HG03457 (cell line): ENCODE data around the gene GOLGA8B.
"Not testable (repeated sequence)": the region's sequence is repeated elsewhere in the genome, so short reads cannot be mapped to it uniquely, and the experiment has no call there.

Experiments
- ATAC-seq: cut with Tn5 transposase; IDR thresholded peaks from one replicate; pipeline ENCODE4 v1.9.1; 2021; ENCODE audit warnings: moderate number of reproducible peaks; ENCODE audit not compliant: unreplicated experiment

Gene GOLGA8B

DNA sequence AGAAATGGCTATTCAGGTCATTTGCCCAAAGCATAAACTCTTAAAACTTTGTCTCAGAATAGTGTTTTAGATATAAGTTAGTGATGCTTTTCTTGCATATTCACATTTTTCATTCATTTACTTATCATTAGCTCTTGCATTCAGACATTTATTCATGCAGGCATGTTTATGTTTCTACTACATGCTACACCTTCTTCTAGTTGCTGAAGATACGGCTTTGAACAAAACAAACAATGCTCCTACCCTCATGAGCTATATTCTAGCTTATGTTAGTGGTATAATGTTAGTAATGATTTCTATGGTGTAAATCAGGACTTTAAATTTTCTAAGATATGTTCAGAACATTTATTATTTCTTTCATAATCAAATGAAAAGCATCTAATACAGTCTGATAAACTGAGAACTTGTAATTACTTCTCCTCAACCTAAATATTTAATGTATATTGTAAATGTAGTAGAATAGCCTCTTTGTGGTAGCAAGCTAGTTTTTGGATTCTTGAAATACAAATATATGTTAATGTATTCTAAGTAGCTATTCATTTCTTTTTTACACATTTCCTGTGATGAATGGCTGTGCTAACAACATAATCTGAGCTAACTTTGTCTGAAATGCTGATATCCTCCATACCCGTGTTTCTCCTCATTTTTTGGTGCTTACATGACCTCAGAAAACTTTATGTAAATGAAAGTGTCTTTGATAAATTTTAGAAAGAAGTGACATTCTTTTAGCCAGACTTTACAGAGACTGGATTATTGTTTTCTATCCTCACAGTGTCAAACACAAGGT, 15.5 kb upstream of the GOLGA8B start:
- ATAC-seq: no peak

DNA sequence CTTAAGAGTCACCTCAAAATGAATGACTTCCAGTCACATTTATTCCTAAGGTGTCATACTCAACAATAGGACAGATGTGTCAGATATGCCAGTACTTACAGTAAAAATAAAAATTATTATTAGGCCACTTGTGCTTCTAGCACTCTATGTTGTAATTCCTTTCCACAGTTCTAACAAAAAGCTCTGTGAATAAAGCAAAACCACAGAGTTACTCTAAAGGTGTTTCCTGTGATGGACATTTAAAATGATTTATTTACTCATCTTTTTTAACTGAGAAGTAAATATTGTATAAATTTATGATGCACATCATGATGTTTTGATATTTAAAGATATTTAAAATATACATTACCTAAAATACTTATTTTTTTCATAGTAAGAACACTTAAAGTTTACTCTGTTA, 13.9 kb upstream of the GOLGA8B start:
- ATAC-seq: no peak

GRCh38 chr15:34594361-34594760, 10.9 kb upstream of the GOLGA8B start:
- no peak for ATAC-seq

GRCh38 chr15:34591306-34591705, 7.9 kb upstream of the GOLGA8B start:
- ATAC-seq: no peak

- no peak for ATAC-seq
Observed at GRCh38 chr15:34588046-34588674, 4.7 kb upstream of the GOLGA8B start.

- not testable (repeated sequence) for ATAC-seq
Observed at GRCh38 chr15:34585966-34586365, 2.5 kb upstream of the GOLGA8B start.

GRCh38 chr15:34584996-34585395, 1.5 kb upstream of the GOLGA8B start:
- no peak for ATAC-seq

DNA sequence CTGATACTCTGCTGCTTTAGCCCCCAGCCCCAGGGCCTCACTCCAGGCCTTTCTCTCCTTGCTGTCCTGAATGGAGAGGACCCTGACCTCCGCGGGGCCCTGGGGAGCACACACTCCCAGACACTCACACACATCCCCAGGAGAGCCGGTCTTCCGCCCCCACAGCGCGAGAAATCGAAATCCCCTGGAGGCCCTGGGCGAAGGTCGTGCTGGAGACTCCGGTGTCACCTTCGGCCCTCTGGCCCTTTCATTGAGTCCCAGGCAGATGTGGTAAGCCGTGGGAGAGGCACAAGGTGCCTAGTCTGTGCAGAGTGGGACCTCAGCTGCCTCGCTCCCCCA, 848 bp upstream of the GOLGA8B start:
- ATAC-seq: no peak

GRCh38 chr15:34582461-34583371, 735 bp downstream of the GOLGA8B start:
- peak; percentile 30 for ATAC-seq

- not testable (repeated sequence) for ATAC-seq
Observed at GRCh38 chr15:34581687-34582460, 1.6 kb downstream of the GOLGA8B start.

GRCh38 chr15:34581043-34581365, 2.4 kb downstream of the GOLGA8B start:
- ATAC-seq: no peak

GRCh38 chr15:34580251-34581042, 3.0 kb downstream of the GOLGA8B start:
- not testable (repeated sequence) for ATAC-seq

DNA sequence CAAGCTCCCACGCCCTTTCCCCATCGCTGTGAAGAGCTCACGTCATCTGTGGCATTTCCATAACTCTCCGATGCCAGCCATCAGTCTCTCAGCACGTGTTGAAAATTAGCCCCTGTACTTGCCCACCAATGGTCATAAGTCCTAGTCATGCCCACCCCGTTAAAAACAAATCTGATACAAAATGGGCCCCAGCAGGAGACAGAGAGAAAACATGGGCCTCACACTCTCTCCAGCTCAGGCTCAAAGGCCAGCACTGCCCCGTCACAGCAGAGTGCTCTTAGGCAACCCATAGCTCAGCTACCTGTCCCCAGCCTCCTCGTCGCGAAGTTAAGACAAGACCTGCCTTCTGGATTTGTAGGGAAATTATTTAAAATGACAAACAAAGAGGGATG, 5.2 kb downstream of the GOLGA8B start:
- no peak for ATAC-seq

- ATAC-seq: not testable (repeated sequence)
Observed at GRCh38 chr15:34577658-34578282, 5.7 kb downstream of the GOLGA8B start.

GRCh38 chr15:34575035-34575434, 8.4 kb downstream of the GOLGA8B start:
- not testable (repeated sequence) for ATAC-seq

GRCh38 chr15:34572921-34573320, 10.5 kb downstream of the GOLGA8B start:
- ATAC-seq: not testable (repeated sequence)

DNA sequence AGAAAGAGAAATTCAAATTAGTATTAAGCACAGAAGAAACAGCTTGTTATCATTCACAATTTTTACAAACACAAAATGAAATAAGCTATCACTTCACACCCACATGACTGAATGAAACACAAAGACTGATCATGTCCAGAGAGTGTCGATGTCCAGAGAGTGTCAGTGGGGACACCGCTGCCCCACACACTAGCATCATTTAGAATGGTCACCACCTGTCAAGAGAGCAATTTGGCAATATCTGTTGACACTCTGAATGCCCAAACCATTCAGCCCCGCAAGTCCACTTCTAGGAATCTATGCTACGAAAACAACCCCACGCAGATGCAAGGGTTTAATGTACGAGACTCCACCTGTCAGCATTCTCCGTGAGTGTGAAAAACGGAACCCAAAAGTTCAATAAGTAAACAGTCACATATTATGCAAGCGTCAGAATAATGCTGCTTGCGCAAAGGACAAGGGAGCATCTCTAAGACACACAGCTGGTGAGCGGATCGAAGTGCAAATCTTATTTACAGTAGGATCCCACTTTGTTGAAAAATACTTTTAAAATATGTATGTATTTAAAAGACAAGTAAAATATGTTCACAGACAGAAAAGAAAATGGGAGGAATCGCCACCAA, 11.3 kb downstream of the GOLGA8B start:
- ATAC-seq: not testable (repeated sequence)

GRCh38 chr15:34569670-34570396, 13.6 kb downstream of the GOLGA8B start:
- ATAC-seq: not testable (repeated sequence)
